Measurements from ENCODE around the gene MYBL2. TPM values are rescaled to one million over a fixed set of nuclear protein-coding genes. Genes with fewer than 3 reads are reported as not detected.

MYBL2 gene
- total and polyA plus RNA-seq, 2 donors from 2014 or later: 1.3 TPM; not detected in 1

- Histone ChIP-seq H3K4me3 (ENCODE audit: low read length in 3 of 3) (no peak overlapping the region), H3K9me3 (ENCODE audit: control insufficient read depth in 2 of 3, insufficient read depth in 1 of 3, low read length in 3 of 3) (no peaks in the 10 kb centered on the region), H3K36me3 (ENCODE audit: control insufficient read depth in 2 of 3, insufficient read depth in 3 of 3, low read length in 3 of 3) (no peaks in the 10 kb centered on the region), H3K27me3 (ENCODE audit: control insufficient read depth, insufficient read depth, low read length) (no peaks in the 10 kb centered on the region), H3K27ac (ENCODE audit: low read depth in 2 of 2, low read length in 2 of 2) (no peak overlapping the region), H3K4me1 (ENCODE audit: control insufficient read depth in 2 of 3, insufficient read depth in 2 of 3, low read depth in 1 of 3, low read length in 3 of 3) (no peaks in the 10 kb centered on the region), H3K9ac (ENCODE audit: low read length in 3 of 3) (no peak overlapping the region)
- intact Hi-C loops (cut with DNase I): no loop called here
- no peak for TF ChIP-seq CTCF (IDR thresholded peaks at IDR 0.05; ENCODE audit: borderline replicate concordance, extremely low read depth, insufficient read depth)
- FAIRE-seq: no peak
- peak in 2 of 5 donors; percentile 14 to 44 for DNase-seq
Measured at GRCh38 chr20:43681468-43681942, 14.6 kb downstream of the MYBL2 start.

GRCh38 chr20:43681991-43682410 is 15.1 kb downstream of the MYBL2 start:
- H3K9ac ChIP-seq (ENCODE audit: low read length in 3 of 3): no peak overlapping the region
- no peaks in the 10 kb centered on the region for H3K27me3 ChIP-seq (ENCODE audit: control insufficient read depth, insufficient read depth, low read length)
- peak in 4 of 5 donors; percentile 41 to 57 (median 52) for DNase-seq
- TF ChIP-seq CTCF (IDR thresholded peaks at IDR 0.05; ENCODE audit: borderline replicate concordance, extremely low read depth, insufficient read depth): no peak
- no peak overlapping the region for H3K4me3 ChIP-seq (ENCODE audit: low read length in 3 of 3)
- FAIRE-seq: no peak
- H3K4me1 ChIP-seq (ENCODE audit: control insufficient read depth in 2 of 3, insufficient read depth in 2 of 3, low read depth in 1 of 3, low read length in 3 of 3): no peaks in the 10 kb centered on the region
- no peaks in the 10 kb centered on the region for H3K9me3 ChIP-seq (ENCODE audit: control insufficient read depth in 2 of 3, insufficient read depth in 1 of 3, low read length in 3 of 3)
- no peaks in the 10 kb centered on the region for H3K36me3 ChIP-seq (ENCODE audit: control insufficient read depth in 2 of 3, insufficient read depth in 3 of 3, low read length in 3 of 3)
- intact Hi-C loops (cut with DNase I): no loop called here
- H3K27ac ChIP-seq (ENCODE audit: low read depth in 2 of 2, low read length in 2 of 2): no peak overlapping the region

- H3K9ac ChIP-seq (ENCODE audit: low read length in 3 of 3): no peak overlapping the region
- DNase-seq: no peak
- no peaks in the 10 kb centered on the region for H3K9me3 ChIP-seq (ENCODE audit: control insufficient read depth in 2 of 3, insufficient read depth in 1 of 3, low read length in 3 of 3)
- no peaks in the 10 kb centered on the region for H3K36me3 ChIP-seq (ENCODE audit: control insufficient read depth in 2 of 3, insufficient read depth in 3 of 3, low read length in 3 of 3)
- intact Hi-C loops (cut with DNase I): no loop called here
- H3K4me3 ChIP-seq (ENCODE audit: low read length in 3 of 3): no peak overlapping the region
- no peaks in the 10 kb centered on the region for H3K27me3 ChIP-seq (ENCODE audit: control insufficient read depth, insufficient read depth, low read length)
- no peak overlapping the region for H3K27ac ChIP-seq (ENCODE audit: low read depth in 2 of 2, low read length in 2 of 2)
- no peaks in the 10 kb centered on the region for H3K4me1 ChIP-seq (ENCODE audit: control insufficient read depth in 2 of 3, insufficient read depth in 2 of 3, low read depth in 1 of 3, low read length in 3 of 3)
- TF ChIP-seq CTCF (IDR thresholded peaks at IDR 0.05; ENCODE audit: borderline replicate concordance, extremely low read depth, insufficient read depth): no peak
- no peak for FAIRE-seq
Measured at GRCh38 chr20:43682446-43682845, 15.5 kb downstream of the MYBL2 start.

- no peak overlapping the region for H3K27ac ChIP-seq (ENCODE audit: low read depth in 2 of 2, low read length in 2 of 2)
- intact Hi-C loops (cut with DNase I): no loop called here
- no peak for TF ChIP-seq CTCF (IDR thresholded peaks at IDR 0.05; ENCODE audit: borderline replicate concordance, extremely low read depth, insufficient read depth)
- H3K4me3 ChIP-seq (ENCODE audit: low read length in 3 of 3): no peak overlapping the region
- H3K9ac ChIP-seq (ENCODE audit: low read length in 3 of 3): no peak overlapping the region
- no peaks in the 10 kb centered on the region for H3K4me1 ChIP-seq (ENCODE audit: control insufficient read depth in 2 of 3, insufficient read depth in 2 of 3, low read depth in 1 of 3, low read length in 3 of 3)
- FAIRE-seq (no peak), DNase-seq (no peak)
- no peaks in the 10 kb centered on the region for H3K9me3 ChIP-seq (ENCODE audit: control insufficient read depth in 2 of 3, insufficient read depth in 1 of 3, low read length in 3 of 3)
- H3K36me3 ChIP-seq (ENCODE audit: control insufficient read depth in 2 of 3, insufficient read depth in 3 of 3, low read length in 3 of 3): no peaks in the 10 kb centered on the region
- H3K27me3 ChIP-seq (ENCODE audit: control insufficient read depth, insufficient read depth, low read length): no peaks in the 10 kb centered on the region
Measured at GRCh38 chr20:43686820-43687219, 19.9 kb downstream of the MYBL2 start.

Data from kidney (tissue), 14 donors.